Measurements from ENCODE around the gene RYR2.
"Not testable (repeated sequence)": the region's sequence is repeated elsewhere in the genome, so short reads cannot be mapped to it uniquely, and the experiment has no call there.

Gene RYR2

DNA sequence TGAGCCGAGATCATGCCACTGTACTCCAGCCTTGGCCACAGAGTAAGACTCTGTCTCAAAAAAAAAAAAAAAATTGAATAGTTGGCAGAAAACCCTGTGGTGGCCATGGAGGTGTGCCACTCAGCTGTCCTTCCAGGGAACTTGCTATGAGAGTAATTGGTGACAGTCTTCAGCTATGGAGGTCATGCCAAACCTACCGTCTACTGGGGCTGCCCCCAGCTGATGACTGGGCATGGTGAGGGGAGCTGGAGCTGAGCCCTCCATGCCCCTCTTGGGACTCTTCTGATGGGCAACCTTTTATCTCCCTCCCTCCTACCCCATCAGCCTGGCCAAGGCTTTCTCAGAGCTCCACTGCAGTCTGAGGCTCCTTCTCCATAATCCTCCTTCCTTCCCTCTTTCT lies 84.2 kb downstream of the RYR2 start:
- H3K79me2 ChIP-seq (ENCODE audit: insufficient read depth, low read length): no peaks in the 10 kb centered on the region
- H3K9ac ChIP-seq (ENCODE audit: low read length): no peak overlapping the region

DNA sequence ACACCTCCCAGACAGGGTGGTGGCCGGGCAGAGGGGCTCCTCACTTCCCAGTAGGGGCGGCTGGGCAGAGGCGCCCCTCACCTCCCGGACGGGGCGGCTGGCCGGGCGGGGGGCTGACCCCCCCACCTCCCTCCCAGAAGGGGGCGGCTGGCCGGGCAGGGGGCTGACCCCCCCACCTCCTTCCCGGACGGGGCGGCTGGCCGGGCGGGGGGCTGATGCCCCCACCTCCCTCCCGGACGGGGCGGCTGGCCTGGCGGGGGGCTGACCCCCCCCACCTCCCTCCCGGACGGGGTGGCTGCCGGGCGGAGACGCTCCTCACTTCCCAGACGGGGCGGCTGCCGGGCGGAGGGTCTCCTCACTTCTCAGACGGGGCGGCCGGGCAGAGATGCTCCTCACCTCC lies 85.3 kb downstream of the RYR2 start:
- H2AFZ ChIP-seq (ENCODE audit: low read length); H4K20me1 ChIP-seq (ENCODE audit: insufficient read depth, low read length); H3K36me3 ChIP-seq (ENCODE audit: insufficient read depth, low read length); H3K9me3 ChIP-seq (ENCODE audit: low read length); H3K79me2 ChIP-seq (ENCODE audit: insufficient read depth, low read length); H3K9ac ChIP-seq (ENCODE audit: low read length); H3K9me2 ChIP-seq (ENCODE audit: low read depth, low read length); H3K4me1 ChIP-seq (ENCODE audit: insufficient read depth, low read length, severe bottlenecking); H3K27me3 ChIP-seq (ENCODE audit: insufficient read depth, low read length); H3K4me2 ChIP-seq (ENCODE audit: low read length); H3F3A ChIP-seq (ENCODE audit: insufficient read depth, low read length); H3K4me3 ChIP-seq (ENCODE audit: low read depth, low read length, poor library complexity, severe bottlenecking); H3K27ac ChIP-seq (ENCODE audit: low read depth, low read length, poor library complexity, severe bottlenecking): not testable (repeated sequence)

More for the DNA sequence above, 84.2 kb downstream of the RYR2 start:
- Histone ChIP-seq H3K9me3 (ENCODE audit: low read length) (no peaks in the 10 kb centered on the region; the same call in 1 of the 2 replicates), H3K9me2 (ENCODE audit: low read depth, low read length) (no peaks in the 10 kb centered on the region), H3K27ac (ENCODE audit: low read depth, low read length, poor library complexity, severe bottlenecking) (no peak overlapping the region), H3K4me2 (ENCODE audit: low read length) (no peak overlapping the region), H4K20me1 (ENCODE audit: insufficient read depth, low read length) (no peaks in the 10 kb centered on the region), H3K4me3 (ENCODE audit: low read depth, low read length, poor library complexity, severe bottlenecking) (no peak overlapping the region), H3K36me3 (ENCODE audit: insufficient read depth, low read length) (no peaks in the 10 kb centered on the region), H3F3A (ENCODE audit: insufficient read depth, low read length) (no peaks in the 10 kb centered on the region), H3K27me3 (ENCODE audit: insufficient read depth, low read length) (no peaks in the 10 kb centered on the region), H3K4me1 (ENCODE audit: insufficient read depth, low read length, severe bottlenecking) (no peaks in the 10 kb centered on the region), H2AFZ (ENCODE audit: low read length) (no peak overlapping the region)
- TF ChIP-seq, protein P1, sequence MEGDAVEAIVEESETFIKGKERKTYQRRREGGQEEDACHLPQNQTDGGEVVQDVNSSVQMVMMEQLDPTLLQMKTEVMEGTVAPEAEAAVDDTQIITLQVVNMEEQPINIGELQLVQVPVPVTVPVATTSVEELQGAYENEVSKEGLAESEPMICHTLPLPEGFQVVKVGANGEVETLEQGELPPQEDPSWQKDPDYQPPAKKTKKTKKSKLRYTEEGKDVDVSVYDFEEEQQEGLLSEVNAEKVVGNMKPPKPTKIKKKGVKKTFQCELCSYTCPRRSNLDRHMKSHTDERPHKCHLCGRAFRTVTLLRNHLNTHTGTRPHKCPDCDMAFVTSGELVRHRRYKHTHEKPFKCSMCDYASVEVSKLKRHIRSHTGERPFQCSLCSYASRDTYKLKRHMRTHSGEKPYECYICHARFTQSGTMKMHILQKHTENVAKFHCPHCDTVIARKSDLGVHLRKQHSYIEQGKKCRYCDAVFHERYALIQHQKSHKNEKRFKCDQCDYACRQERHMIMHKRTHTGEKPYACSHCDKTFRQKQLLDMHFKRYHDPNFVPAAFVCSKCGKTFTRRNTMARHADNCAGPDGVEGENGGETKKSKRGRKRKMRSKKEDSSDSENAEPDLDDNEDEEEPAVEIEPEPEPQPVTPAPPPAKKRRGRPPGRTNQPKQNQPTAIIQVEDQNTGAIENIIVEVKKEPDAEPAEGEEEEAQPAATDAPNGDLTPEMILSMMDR (IDR thresholded peaks at IDR 0.05; ENCODE audit: low read length): no peak
- no peak for TF ChIP-seq EZH2 (IDR thresholded peaks at IDR 0.05; ENCODE audit: borderline replicate concordance, low read length)

GRCh38 chr1:237133921-237134320 lies 91.9 kb downstream of the RYR2 start:
- Histone ChIP-seq H3F3A (ENCODE audit: insufficient read depth, low read length) (no peaks in the 10 kb centered on the region), H4K20me1 (ENCODE audit: insufficient read depth, low read length) (no peaks in the 10 kb centered on the region), H3K4me2 (ENCODE audit: low read length) (no peak overlapping the region), H2AFZ (ENCODE audit: low read length) (no peak overlapping the region), H3K79me2 (ENCODE audit: insufficient read depth, low read length) (no peaks in the 10 kb centered on the region), H3K27me3 (ENCODE audit: insufficient read depth, low read length) (0 out of 2 replicates have a peak, but pooled peaks cover under 1% of the 10 kb centered on the region), H3K4me1 (ENCODE audit: insufficient read depth, low read length, severe bottlenecking) (no peaks in the 10 kb centered on the region), H3K36me3 (ENCODE audit: insufficient read depth, low read length) (no peaks in the 10 kb centered on the region), H3K4me3 (ENCODE audit: low read depth, low read length, poor library complexity, severe bottlenecking) (no peak overlapping the region), H3K9me2 (ENCODE audit: low read depth, low read length) (no peaks in the 10 kb centered on the region), H3K27ac (ENCODE audit: low read depth, low read length, poor library complexity, severe bottlenecking) (no peak overlapping the region), H3K9ac (ENCODE audit: low read length) (no peak overlapping the region), H3K9me3 (ENCODE audit: low read length) (no peaks in the 10 kb centered on the region; the same call in 1 of the 2 replicates)
- TF ChIP-seq EZH2 (IDR thresholded peaks at IDR 0.05; ENCODE audit: borderline replicate concordance, low read length): no peak
- TF ChIP-seq, protein P1 (IDR thresholded peaks at IDR 0.05; ENCODE audit: low read length): no peak

GRCh38 chr1:237134929-237135328 lies 92.9 kb downstream of the RYR2 start:
- H3K9me3 ChIP-seq (ENCODE audit: low read length): no peaks in the 10 kb centered on the region
- no peaks in the 10 kb centered on the region for H4K20me1 ChIP-seq (ENCODE audit: insufficient read depth, low read length)
- H3K9ac ChIP-seq (ENCODE audit: low read length): no peak overlapping the region
- H3K4me1 ChIP-seq (ENCODE audit: insufficient read depth, low read length, severe bottlenecking): no peaks in the 10 kb centered on the region
- H3K36me3 ChIP-seq (ENCODE audit: insufficient read depth, low read length): no peaks in the 10 kb centered on the region
- H3K4me2 ChIP-seq (ENCODE audit: low read length): no peak overlapping the region
- H2AFZ ChIP-seq (ENCODE audit: low read length): no peak overlapping the region
- no peak overlapping the region for H3K4me3 ChIP-seq (ENCODE audit: low read depth, low read length, poor library complexity, severe bottlenecking)
- no peak overlapping the region for H3K27ac ChIP-seq (ENCODE audit: low read depth, low read length, poor library complexity, severe bottlenecking)
- no peaks in the 10 kb centered on the region for H3F3A ChIP-seq (ENCODE audit: insufficient read depth, low read length)
- 0 out of 2 replicates have a peak, but pooled peaks cover 3% of the 10 kb centered on the region for H3K27me3 ChIP-seq (ENCODE audit: insufficient read depth, low read length)
- no peaks in the 10 kb centered on the region for H3K79me2 ChIP-seq (ENCODE audit: insufficient read depth, low read length)
- TF ChIP-seq, protein P1 (IDR thresholded peaks at IDR 0.05; ENCODE audit: low read length): no peak
- no peak for TF ChIP-seq EZH2 (IDR thresholded peaks at IDR 0.05; ENCODE audit: borderline replicate concordance, low read length)
- H3K9me2 ChIP-seq (ENCODE audit: low read depth, low read length): no peaks in the 10 kb centered on the region
